Measurements from ENCODE around the gene ELL. TPM values are rescaled to one million over a fixed set of nuclear protein-coding genes. Genes with fewer than 3 reads are reported as not detected.

Gene ELL
- total RNA-seq, 1 experiment from 2014 or later = 22.9 TPM

GRCh38 chr19:18422530-18423191 lies 99.2 kb downstream of the ELL start:
- ATAC-seq (no peak), DNase-seq (ENCODE audit: low read depth, low spot score) (no peak)
- Histone ChIP-seq H3K27ac (ENCODE audit: low read depth, low read length) (no peak overlapping the region; the same call in 1 of the 2 replicates), H2AFZ (ENCODE audit: low read depth, low read length, poor library complexity, severe bottlenecking) (no peak overlapping the region), H3K4me1 (ENCODE audit: control insufficient read depth in 1 of 2, insufficient read depth in 2 of 2, low read length in 2 of 2) (peaks cover 33 to 64% of the 10 kb centered on the region in 2 experiments), H3K79me2 (ENCODE audit: insufficient read depth, low read length) (peaks cover 78% of the 10 kb centered on the region), H3K36me3 (ENCODE audit: control insufficient read depth in 1 of 2, insufficient read depth in 2 of 2, low read length in 2 of 2) (no peaks in the 10 kb centered on the region; a peak in 2 of 4 replicates), H3K9me3 (ENCODE audit: control insufficient read depth in 1 of 2, insufficient read depth in 1 of 2, low read depth in 1 of 2, low read length in 2 of 2) (no peaks in the 10 kb centered on the region), H3K4me2 (ENCODE audit: low read length) (no peak overlapping the region), H3K9ac (ENCODE audit: low read length) (no peak overlapping the region), H3K27me3 (ENCODE audit: insufficient read depth, low read length) (no peaks in the 10 kb centered on the region), H3K4me3 (replicated peaks in 1 of 2; ENCODE audit: low read depth in 1 of 2, low read length in 2 of 2) (no peak overlapping the region), H4K20me1 (ENCODE audit: insufficient read depth) (no peaks in the 10 kb centered on the region), H3K9me2 (ENCODE audit: insufficient read depth) (no peaks in the 10 kb centered on the region)
- no TSS peak for BruUV-seq (replicated peaks)
- RAD21 ChIA-PET (ENCODE audit: low non-redundant PET in 1 of 2, low total read pairs in 2 of 2, uncharacterized antibody in 2 of 2, unreplicated experiment in 2 of 2) = no interaction called here
- CTCF ChIA-PET = no interaction called here
- TF ChIP-seq ZNF274 (IDR thresholded peaks at IDR 0.05; ENCODE audit: low read depth, low read length) (no peak), ATF3 (IDR thresholded peaks at IDR 0.05) (no peak), POLR2AphosphoS5 (IDR thresholded peaks at IDR 0.05; ENCODE audit: low read depth, low read length) (no peak), JUND (IDR thresholded peaks at IDR 0.05) (no peak), RAD21 (IDR thresholded peaks at IDR 0.05; ENCODE audit: low read depth) (no peak), CBX3 (IDR thresholded peaks at IDR 0.05; ENCODE audit: low read depth) (no peak), EGR1 (IDR thresholded peaks at IDR 0.05; ENCODE audit: low read depth) (no peak), SP1 (IDR thresholded peaks at IDR 0.05; ENCODE audit: low read depth) (no peak), MAX (IDR thresholded peaks at IDR 0.05) (no peak), EZH2phosphoT487 (IDR thresholded peaks at IDR 0.05; ENCODE audit: borderline replicate concordance) (no peak), FOSL1 (IDR thresholded peaks at IDR 0.05; ENCODE audit: low read depth) (no peak), ZFX (IDR thresholded peaks at IDR 0.05) (no peak), CEBPB (IDR thresholded peaks at IDR 0.05; ENCODE audit: low read depth) (no peak), SRF (IDR thresholded peaks at IDR 0.05; ENCODE audit: low read depth) (no peak), YY1 (IDR thresholded peaks at IDR 0.05; ENCODE audit: extremely low read depth, insufficient replicate concordance, low read depth, low read length) (no peak), POLR2A (IDR thresholded peaks at IDR 0.05; ENCODE audit: borderline replicate concordance, extremely low read depth, insufficient read depth, insufficient read length) (no peak), ZBTB33 (IDR thresholded peaks at IDR 0.05; ENCODE audit: extremely low read depth, insufficient replicate concordance, low read length) (no peak), ELF1 (IDR thresholded peaks at IDR 0.05; ENCODE audit: borderline replicate concordance, low read depth) (no peak), EZH2 (IDR thresholded peaks at IDR 0.05) (no peak)
- intact Hi-C loops (cut with micrococcal nuclease) = no loop called here
- POLR2A ChIA-PET = no interaction called here
